LNCaP clone FGC (cell line): Measurements from ENCODE around the gene YWHAG.
A peak's percentile ranks its signal among the peaks of the same experiment; 100 is the strongest.
"Not testable (repeated sequence)": the region's sequence is repeated elsewhere in the genome, so short reads cannot be mapped to it uniquely, and the experiment has no call there.

Source experiments
- DNase-seq: peaks from one replicate; pipeline ENCODE4 v3.0.0-alpha.2; 2011; ENCODE audit warnings: low read depth
- H3K4me3 ChIP-seq: 2 replicates; pipeline ENCODE4 v1.5.1; 2011; ENCODE audit warnings: mild to moderate bottlenecking, low read depth, low read length, control low read depth
- TF ChIP-seq, protein P1 (sequence below): IDR thresholded peaks from 2 replicates; pipeline ENCODE4 v1.5.1; 2012; ENCODE audit warnings: mild to moderate bottlenecking; ENCODE audit not compliant: control insufficient read depth, insufficient read depth; ENCODE audit errors: extremely low read depth

YWHAG gene

DNA sequence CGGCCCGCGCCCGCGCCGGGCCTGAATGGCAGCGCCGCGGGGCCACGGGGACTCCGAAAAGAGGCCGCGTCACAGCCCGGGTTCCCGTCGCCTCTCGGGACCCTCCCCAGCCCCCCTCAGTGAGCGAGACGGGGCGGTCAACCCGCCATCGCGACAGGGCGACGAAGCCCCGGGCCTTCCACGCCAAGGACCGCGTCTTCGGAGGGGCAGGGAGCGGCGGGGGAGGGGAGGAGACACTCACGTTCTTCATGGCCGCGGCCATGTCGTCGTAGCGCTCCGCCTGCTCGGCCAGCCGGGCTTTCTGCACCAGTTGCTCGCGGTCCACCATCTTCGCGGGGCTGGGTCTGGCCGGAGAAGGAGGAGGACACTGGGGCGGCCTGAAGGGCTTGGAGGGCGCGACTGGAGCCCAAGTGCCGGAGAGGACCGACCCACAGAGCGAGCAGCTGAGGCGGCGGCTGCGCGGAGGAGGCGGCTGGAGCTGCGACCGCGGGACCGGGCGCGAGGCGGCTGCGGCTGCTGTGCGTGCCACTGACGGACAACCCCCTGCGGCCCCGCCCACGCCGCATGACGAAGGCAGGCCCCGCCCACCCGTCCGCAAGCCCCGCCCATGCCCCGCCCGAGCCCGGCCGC, at the start of gene YWHAG:
TSS of gene YWHAG (minus strand) at position 511 of the 630 bp plus-strand sequence. CDS start at position 328, 183 bp downstream.
- peak; percentile 35 for DNase-seq
- peak within 1 kb of the TSS; percentile 84 for H3K4me3 ChIP-seq
- TF ChIP-seq, protein P1, sequence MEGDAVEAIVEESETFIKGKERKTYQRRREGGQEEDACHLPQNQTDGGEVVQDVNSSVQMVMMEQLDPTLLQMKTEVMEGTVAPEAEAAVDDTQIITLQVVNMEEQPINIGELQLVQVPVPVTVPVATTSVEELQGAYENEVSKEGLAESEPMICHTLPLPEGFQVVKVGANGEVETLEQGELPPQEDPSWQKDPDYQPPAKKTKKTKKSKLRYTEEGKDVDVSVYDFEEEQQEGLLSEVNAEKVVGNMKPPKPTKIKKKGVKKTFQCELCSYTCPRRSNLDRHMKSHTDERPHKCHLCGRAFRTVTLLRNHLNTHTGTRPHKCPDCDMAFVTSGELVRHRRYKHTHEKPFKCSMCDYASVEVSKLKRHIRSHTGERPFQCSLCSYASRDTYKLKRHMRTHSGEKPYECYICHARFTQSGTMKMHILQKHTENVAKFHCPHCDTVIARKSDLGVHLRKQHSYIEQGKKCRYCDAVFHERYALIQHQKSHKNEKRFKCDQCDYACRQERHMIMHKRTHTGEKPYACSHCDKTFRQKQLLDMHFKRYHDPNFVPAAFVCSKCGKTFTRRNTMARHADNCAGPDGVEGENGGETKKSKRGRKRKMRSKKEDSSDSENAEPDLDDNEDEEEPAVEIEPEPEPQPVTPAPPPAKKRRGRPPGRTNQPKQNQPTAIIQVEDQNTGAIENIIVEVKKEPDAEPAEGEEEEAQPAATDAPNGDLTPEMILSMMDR = no peak

DNA sequence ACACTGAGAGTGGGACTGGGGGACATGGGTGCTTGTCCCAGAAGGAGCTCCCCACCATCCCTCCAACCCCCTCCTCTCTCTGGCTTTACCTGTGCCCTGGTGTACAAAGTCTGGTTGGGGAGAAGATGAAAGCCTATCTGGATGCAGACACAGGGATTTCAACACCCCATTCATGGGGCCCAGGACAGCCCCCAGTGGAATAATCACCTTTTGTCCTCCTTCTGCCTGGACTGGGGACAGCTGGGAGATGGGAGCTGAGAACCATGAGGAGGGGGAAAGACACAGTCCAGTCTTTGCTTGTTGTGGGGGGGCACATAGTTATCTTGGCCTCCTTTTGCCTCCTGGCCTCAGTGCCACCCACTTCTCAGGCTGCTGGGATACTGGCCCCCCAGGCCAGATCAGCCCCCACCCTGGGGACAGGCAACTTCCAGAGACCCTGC, 49.4 kb upstream of the YWHAG start:
- no peak for DNase-seq
- TF ChIP-seq, protein P1 = no peak
- no peak overlapping the region for H3K4me3 ChIP-seq

DNA sequence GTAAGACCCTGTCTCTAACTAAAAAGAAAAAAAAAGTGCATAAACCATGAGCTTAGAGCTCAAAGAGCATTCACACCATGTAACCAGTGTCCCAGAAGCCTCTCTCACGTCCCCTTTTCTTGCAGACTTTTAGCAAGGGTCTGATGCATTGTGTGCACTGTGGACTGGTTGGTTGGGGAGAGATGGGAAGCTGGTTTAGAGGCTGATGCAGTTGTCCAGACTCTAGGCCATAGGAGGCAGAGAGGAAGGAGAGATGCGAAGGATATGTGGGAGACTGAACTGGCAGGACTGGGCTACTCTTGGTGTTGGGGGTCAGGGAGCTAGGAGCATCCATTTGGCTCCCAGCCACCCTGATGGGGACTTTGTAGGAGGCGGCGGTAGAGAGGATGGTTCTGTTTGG, 48.9 kb upstream of the YWHAG start:
- TF ChIP-seq, protein P1 = no peak
- no peak for DNase-seq
- H3K4me3 ChIP-seq = no peak overlapping the region

DNA sequence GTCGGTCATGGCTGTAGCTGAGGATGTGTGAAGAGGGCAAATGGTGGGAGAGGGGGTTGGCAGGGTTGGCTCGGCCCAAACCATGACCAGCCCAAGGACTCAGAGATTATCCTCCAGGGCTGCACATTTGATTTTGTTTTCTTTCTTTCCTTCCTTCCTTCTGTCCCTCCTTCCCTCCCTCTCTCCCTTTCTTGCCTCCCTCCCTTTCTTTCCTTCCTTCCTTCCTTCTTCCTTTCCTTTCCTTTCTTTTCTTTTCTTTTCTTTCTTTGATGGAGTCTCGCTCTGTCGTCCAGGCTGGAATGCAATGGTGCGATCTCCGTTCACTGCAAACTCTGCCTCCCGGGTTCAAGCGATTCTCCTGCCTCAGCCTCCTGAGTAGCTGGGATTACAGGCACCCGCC, 46.9 kb upstream of the YWHAG start:
- no peak for DNase-seq
- TF ChIP-seq, protein P1 = no peak

DNA sequence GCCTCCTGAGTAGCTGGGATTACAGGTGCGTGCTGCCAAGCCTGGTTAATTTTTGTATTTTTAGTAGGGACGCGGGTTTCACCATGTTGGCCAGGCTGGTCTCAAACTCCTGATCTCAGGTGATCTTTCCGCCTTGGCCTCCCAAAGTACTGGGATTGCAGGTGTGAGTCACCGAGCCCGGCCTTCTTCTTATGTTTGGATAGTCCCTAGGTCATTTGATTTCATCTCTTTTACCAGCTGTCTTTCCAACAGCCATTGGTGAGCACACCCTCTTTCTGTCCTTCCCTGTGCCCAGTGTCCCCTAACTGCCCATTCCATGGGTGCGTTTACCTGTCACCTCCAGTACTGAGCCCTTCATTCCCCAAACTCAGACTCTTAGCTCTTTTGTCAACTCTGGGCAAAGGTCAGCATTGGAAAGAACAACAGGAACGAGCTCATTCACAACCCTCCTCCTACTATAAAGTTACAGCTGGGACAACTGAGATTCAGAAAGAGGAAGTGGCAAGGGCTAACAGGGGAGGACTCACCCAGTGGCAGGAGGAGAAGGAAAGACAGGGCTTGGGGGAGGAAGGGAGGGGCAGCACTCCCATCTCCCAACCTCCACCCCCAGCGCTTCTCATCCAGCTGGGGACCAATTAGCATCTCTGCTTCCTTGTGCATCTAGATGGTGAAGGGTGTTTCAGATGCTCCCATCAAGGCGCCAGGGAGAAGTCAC, 45.1 kb upstream of the YWHAG start:
- H3K4me3 ChIP-seq = no peak overlapping the region
- TF ChIP-seq, protein P1 = no peak
- DNase-seq = no peak

More for the DNA sequence above, 46.9 kb upstream of the YWHAG start:
- no peak overlapping the region for H3K4me3 ChIP-seq

DNA sequence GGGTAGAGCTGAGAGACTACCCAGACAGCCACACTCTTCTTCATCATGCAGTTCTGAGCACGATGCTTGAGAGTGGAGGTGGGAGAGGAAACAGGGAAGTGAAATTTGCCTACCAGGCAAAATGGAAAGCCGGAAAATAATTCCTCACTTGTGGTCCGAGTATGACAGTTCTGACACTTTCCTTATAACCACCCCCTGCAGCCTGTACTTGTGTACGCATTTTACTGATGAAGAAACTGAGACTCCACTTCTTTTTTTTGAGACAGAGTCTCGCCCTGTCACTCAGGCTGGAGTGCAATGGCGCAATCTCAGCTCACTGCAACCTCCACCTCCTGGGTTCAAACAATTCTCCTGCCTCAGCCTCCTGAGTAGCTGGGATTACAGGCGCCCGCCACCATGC, 44.3 kb upstream of the YWHAG start:
- H3K4me3 ChIP-seq, DNase-seq: not testable (repeated sequence)

DNA sequence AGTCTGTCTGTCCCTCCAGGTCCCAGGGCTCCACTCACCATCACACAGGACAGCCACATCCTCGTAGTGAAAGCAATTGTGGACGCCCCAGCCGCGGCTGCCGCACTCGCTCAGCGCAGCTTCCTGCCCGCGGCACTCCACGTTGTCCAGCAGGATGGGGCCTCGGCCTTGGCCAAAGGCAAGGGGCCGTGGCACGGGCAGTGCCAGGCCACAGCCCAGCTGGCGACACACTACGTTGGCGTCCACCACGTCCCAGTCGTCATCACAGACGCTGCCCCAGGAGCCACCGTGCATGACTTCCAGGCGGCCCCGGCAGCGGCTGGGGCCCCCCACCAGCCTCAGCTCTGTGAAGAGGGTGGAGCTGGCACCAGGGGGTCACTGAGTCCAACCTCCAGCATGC, 41.5 kb upstream of the YWHAG start:
- no peak overlapping the region for H3K4me3 ChIP-seq
- DNase-seq = no peak
- TF ChIP-seq, protein P1 = no peak
